NB4 (cell line): ENCODE measurements around the gene RAB40C.

Source experiments
- DNase-seq: peaks from one replicate; pipeline ENCODE4 v3.0.0; 2010; ENCODE audit warnings: low read depth
- H3K4me3 ChIP-seq: one replicate; pipeline ENCODE4 v1.5.1; 2011; ENCODE audit warnings: mild to moderate bottlenecking, low read depth, low read length, moderate library complexity
- MYC ChIP-seq: IDR thresholded peaks from 2 replicates; pipeline ENCODE4 v1.6.1; 2011; ENCODE audit warnings: low read depth, low read length
- POLR2A ChIP-seq: IDR thresholded peaks from 2 replicates; pipeline ENCODE4 v1.6.1; 2011; ENCODE audit warnings: mild to moderate bottlenecking; ENCODE audit not compliant: insufficient read length; ENCODE audit errors: extremely low read depth
- TF ChIP-seq, protein P1 (sequence below): IDR thresholded peaks from 2 replicates; pipeline ENCODE4 v1.6.1; 2011; ENCODE audit warnings: low read depth, low read length
- TF ChIP-seq, protein P2 (sequence below): IDR thresholded peaks from one replicate; pipeline ENCODE4 v1.5.1; 2012; ENCODE audit warnings: low read depth, low read length

The RAB40C gene

DNA sequence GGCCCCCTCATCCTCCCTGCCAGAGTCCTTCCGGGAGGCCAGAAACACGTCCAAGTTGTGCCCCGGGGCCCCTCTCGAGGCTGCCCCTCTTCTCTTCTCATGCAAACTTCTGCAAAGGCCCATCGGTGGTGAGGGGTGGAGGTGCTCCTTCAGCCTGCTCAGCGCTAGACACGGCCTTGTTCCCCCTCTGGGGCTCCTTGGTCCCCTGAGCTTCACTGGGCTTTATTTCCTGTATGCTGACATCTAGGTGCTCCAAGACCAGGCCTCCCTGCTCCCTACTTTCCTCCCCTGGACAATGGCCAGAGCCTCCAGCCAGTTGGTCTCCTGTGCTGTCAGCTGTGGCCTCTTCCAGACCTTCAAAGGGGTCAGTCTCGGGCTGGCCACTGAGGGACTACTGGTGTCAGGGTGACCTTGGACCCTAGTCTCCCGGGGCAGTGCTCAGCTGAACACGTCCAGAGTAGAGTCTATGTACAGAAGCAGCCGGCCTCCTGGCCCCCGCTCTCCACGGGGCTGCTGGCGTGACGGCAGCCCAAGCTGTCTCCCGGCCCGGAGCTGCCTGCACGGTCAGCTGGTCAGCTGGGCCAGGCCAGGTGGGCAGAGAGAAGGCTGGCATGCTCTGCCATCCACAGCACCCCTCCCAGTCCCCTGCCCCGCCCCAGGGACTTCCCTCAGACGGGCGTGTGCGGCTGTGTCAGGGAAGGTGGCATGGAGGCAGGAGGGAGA is 31.4 kb upstream of the RAB40C start:
- DNase-seq: peak; percentile 67
- TF ChIP-seq POLR2A: no peak
- TF ChIP-seq, protein P1, sequence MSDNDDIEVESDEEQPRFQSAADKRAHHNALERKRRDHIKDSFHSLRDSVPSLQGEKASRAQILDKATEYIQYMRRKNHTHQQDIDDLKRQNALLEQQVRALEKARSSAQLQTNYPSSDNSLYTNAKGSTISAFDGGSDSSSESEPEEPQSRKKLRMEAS: no peak
- no peak for TF ChIP-seq MYC
- TF ChIP-seq, protein P2, sequence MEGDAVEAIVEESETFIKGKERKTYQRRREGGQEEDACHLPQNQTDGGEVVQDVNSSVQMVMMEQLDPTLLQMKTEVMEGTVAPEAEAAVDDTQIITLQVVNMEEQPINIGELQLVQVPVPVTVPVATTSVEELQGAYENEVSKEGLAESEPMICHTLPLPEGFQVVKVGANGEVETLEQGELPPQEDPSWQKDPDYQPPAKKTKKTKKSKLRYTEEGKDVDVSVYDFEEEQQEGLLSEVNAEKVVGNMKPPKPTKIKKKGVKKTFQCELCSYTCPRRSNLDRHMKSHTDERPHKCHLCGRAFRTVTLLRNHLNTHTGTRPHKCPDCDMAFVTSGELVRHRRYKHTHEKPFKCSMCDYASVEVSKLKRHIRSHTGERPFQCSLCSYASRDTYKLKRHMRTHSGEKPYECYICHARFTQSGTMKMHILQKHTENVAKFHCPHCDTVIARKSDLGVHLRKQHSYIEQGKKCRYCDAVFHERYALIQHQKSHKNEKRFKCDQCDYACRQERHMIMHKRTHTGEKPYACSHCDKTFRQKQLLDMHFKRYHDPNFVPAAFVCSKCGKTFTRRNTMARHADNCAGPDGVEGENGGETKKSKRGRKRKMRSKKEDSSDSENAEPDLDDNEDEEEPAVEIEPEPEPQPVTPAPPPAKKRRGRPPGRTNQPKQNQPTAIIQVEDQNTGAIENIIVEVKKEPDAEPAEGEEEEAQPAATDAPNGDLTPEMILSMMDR: no peak
- H3K4me3 ChIP-seq: no peak overlapping the region

DNA sequence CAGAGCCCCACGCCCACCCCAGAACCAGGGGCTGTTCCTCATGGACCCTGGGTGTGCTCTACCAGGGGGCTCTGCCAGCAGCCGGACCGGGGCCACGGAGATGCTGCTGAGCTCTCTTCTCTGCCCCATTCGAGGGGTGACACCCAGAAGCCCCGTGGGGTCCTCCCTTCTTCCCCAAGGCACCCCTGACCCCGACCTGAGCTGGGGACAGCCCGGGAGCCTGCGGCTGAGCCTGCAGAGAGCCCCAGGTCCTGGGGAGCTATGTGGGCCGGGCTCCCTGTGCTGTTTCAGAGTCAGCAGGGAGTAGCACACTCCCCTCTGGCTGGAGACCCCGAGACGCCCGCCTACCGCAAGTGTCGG is 30.9 kb upstream of the RAB40C start:
- TF ChIP-seq, protein P2: no peak
- no peak overlapping the region for H3K4me3 ChIP-seq
- no peak for DNase-seq

DNA sequence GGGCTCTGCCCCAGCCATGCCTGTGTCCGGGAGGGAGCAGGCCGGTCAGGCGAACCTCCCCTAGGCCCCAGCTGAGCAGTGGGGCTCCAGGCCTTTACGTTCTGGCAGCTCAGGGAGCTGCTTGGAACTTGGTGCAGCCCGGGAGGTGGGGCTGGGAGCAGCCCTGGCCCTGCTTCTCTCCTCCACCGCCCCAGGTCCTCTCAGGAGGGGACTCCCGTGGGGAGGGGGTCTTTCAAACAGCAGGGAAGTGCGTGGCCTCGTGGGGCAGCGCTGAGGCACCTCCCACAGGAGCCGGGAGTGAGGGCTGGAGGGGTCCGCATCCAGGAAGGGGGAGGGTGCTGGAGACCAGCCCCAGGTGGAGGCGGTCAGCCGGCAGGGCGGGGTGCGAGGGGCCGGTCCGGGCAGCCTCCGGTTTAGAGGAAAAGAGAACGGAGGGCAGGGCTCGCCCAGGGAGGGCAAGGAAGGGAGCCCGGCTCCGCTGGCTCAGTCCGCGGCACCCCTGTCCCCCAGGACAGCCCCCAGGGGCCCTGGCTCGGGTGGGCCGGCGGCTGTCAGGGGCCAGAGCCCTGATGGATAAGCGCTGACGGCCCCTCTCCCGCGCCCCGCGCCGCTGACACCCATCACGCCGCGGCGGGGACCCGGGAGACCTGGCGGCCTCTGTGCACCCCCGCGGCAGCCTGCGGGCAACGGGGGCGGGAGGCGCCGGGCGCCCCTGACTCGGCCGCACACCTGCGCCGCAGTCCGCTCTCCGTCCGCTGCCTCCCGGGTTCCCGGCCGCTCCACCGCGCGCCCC is 30.3 kb upstream of the RAB40C start:
- no peak for TF ChIP-seq POLR2A
- TF ChIP-seq MYC: no peak
- TF ChIP-seq, protein P1: no peak
- TF ChIP-seq, protein P2: no peak
- H3K4me3 ChIP-seq: no peak overlapping the region
- no peak for DNase-seq

DNA sequence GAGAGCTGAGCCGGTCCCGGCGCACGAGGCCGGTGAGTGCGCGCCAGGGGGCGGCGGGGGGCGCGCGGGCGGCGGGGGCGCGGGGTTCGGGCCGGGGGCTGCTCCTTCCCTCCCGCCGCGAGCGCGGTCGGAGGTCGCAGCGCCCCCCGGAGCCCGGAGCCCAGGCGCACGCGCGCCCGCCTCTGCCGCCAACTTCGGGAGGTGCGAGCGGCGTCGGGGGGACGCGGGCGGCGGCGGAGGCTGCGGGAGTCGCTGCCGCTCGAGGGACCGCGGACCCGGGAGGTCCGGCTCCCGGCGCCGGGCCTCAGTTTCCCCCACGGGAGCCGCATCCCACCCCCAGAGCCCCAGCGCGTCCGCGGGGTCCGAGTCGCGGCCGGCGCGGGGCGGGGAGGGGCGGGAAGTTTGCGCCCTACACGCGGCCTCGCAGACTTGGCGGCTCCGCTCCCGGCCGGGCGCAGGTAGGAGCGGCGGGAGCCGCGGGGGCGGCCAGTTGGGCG is 29.6 kb upstream of the RAB40C start, which contains the start of gene PRR35:
PRR35 (plus strand) TSS at position 191 of the 497 bp plus-strand sequence. CDS start 2,901 bp downstream, outside the sequence.
- no peak within 1 kb of the TSS for H3K4me3 ChIP-seq
- TF ChIP-seq MYC (no peak), POLR2A (no peak)
- TF ChIP-seq, protein P1: no peak
- TF ChIP-seq, protein P2: no peak
- no peak for DNase-seq

DNA sequence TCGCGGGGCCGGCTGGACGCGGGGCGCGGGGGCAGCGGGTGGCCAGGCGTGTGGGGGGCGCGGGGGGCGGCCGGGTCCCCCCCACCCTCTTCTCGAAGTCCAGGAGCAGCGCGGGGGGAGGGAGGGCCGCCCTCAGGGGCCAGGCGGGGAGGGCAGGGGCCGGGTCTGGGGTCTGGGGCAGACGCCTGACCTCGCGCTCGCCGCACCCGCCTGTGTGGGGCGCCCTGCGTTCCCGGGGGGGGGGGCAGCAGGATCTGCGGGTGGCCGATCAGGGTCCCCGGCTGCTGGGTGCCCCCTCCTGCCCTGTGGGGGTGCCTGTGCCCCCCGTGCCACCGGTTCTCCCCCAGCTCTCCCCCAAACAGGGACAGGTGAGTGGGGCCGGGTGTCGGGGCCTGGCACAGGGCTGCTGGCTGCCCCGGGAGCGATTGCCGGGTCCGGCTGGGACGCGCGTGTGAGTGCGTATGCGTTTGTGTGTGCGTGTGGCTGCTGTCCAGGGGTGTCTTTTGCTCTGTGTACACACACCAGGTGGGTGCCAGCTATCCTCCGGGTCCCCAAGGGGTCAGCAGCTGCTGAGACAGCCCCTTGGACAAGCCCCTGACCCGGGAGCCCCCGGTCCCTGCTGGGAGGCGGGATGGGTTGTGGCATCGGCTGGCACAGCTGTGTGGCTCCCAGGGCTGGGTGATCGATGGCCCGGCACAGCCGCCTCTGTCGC is 29.0 kb upstream of the RAB40C start:
- no peak overlapping the region for H3K4me3 ChIP-seq
- no peak for TF ChIP-seq POLR2A
- DNase-seq: no peak

DNA sequence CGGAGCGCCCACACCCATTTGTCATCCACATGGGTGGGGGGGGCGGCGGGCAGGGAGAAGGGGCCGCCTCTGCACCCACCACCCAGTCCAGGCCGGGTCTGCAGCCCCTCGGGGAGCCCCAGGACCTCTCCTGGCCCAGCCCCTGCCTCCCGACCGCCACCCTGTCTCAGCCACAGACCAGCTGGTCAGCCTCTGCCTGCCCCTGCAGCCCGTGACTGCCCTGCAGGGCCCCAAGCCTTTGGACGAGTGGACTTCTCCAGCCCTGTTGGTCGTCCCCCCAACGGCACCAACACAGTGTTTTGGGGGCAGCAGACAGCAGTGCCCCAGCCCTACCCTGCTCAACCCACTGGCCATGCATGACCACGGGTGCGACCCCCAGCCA is 28.5 kb upstream of the RAB40C start:
- no peak for TF ChIP-seq POLR2A
- TF ChIP-seq, protein P2: no peak
- TF ChIP-seq, protein P1: no peak
- no peak for TF ChIP-seq MYC
- no peak overlapping the region for H3K4me3 ChIP-seq
- DNase-seq: no peak
